K562 (cell line): ENCODE data around the gene SYCP1. TPM values are rescaled to one million over a fixed set of nuclear protein-coding genes. Genes with fewer than 3 reads are reported as not detected.
A peak's percentile ranks its signal among the peaks of the same experiment; 100 is the strongest.

Source experiments
- BDP1 ChIP-seq: IDR thresholded peaks from 3 replicates; pipeline ENCODE4 v1.6.1; 2011; ENCODE audit not compliant: insufficient read length, insufficient read depth
- C11orf30 ChIP-seq: fragments of 450-650 bp; IDR thresholded peaks from 2 replicates; pipeline ENCODE4 v1.6.1; 2016; ENCODE audit warnings: low read depth, mild to moderate bottlenecking
- CLOCK ChIP-seq: fragments of 250-450 bp; sonication (Bioruptor Pico); IDR thresholded peaks from 2 replicates; pipeline ENCODE4 v1.4.0; 2020; ENCODE audit warnings: mild to moderate bottlenecking, moderate library complexity, borderline replicate concordance
- DNMT1 ChIP-seq: fragments of 450-650 bp; IDR thresholded peaks from 2 replicates; pipeline ENCODE4 v1.6.1; 2016; ENCODE audit warnings: antibody characterized with exemption, mild to moderate bottlenecking
- FOSL1 ChIP-seq: fragments of 200-800 bp; sonication (Bioruptor generic); conservative IDR thresholded peaks from 2 replicates; pipeline ENCODE4 v1.6.1; 2016; ENCODE audit warnings: missing genetic modification characterization, missing compliant biosample characterization
- JUND ChIP-seq, 2 experiments: IDR thresholded peaks; 2 replicates in 1 of 2; 3 replicates in 1 of 2; pipeline ENCODE4 v1.6.1; 2011; ENCODE audit warnings: borderline replicate concordance in 2 of 2, low read depth in 2 of 2, low read length in 2 of 2, improper control_type of control experiment in 1 of 2, missing biosample characterization in 1 of 2, missing genetic modification characterization in 1 of 2, missing genetic modification reagents in 1 of 2
- NEUROD1 ChIP-seq: fragments of 150-350 bp; IDR thresholded peaks from 2 replicates; pipeline ENCODE4 v1.6.1; 2014; ENCODE audit warnings: borderline replicate concordance, low read length, low read depth; ENCODE audit not compliant: partially characterized antibody
- RERE ChIP-seq: sonication (generic); formaldehyde crosslinking; IDR thresholded peaks from 2 replicates; pipeline ENCODE4 v1.8.0; 2023; ENCODE audit warnings: missing genetic modification reagents, mild to moderate bottlenecking, borderline replicate concordance
- SNIP1 ChIP-seq: fragments of 450-650 bp; IDR thresholded peaks from 2 replicates; pipeline ENCODE4 v1.7.1; 2017; ENCODE audit warnings: low read depth, mild to moderate bottlenecking
- ZNF384 ChIP-seq: IDR thresholded peaks from 2 replicates; pipeline ENCODE4 v1.6.1; 2012; ENCODE audit warnings: low read depth, low read length, improper control_type of control experiment
- polyA plus RNA-seq, 8 experiments: library from polyadenylated mRNA; depleted of rRNA in 4 of 8; stranded (reverse) in 5 of 8; unstranded in 3 of 8; fragments of >200 nt; fragmentation: Nextera tagmentation in 2 of 8; fragmentation: Illumina TruSeq in 1 of 8; extraction: Ambion mirVana in 2 of 8; extraction: Trizol in 1 of 8; gene quantifications; 2 replicates each; pipeline versions ENCODE4 v1.2.1 to v1.2.3, GENCODE V29; 2011 to 2014; ENCODE audit warnings: inconsistent platforms in 1 of 8, missing spikeins in 1 of 8
- total RNA-seq, 7 experiments: library from RNA; depleted of rRNA in 6 of 7; stranded (reverse); fragments of >200 nt in 6 of 7; fragmentation: Illumina TruSeq in 2 of 7; extraction: Trizol in 2 of 7; gene quantifications; 2 replicates each; pipeline versions ENCODE4 v1.2.1 to v1.2.3, GENCODE V29; 2011 to 2021; ENCODE audit warnings: low replicate concordance in 1 of 7
- TF ChIP-seq, protein P1 (sequence below): fragments of 450-650 bp; formaldehyde crosslinking; IDR thresholded peaks from 2 replicates; pipeline ENCODE4 v1.4.0; 2020; ENCODE audit warnings: mild to moderate bottlenecking
- TF ChIP-seq, protein P2 (sequence below), 3 experiments: fragments of 200-800 bp in 1 of 3; sonication (Bioruptor generic) in 1 of 3; sonication (generic) in 1 of 3; formaldehyde crosslinking in 1 of 3; IDR thresholded peaks; 2 replicates each; pipeline versions ENCODE4 v1.6.1 to v1.8.0; 2016 to 2022; ENCODE audit warnings: mild to moderate bottlenecking in 2 of 3, missing compliant biosample characterization in 2 of 3, missing genetic modification characterization in 2 of 3, missing genetic modification reagents in 1 of 3

Gene SYCP1
- total and polyA plus RNA-seq, 9 of the 15 experiments (the other 6 are each of a cell fraction or from before 2014, with no cell fraction given) = not detected

- no peak for TF ChIP-seq RERE
- no peak for TF ChIP-seq SNIP1
- peak; percentile 53; the same call in 1 of the 2 replicates for TF ChIP-seq JUND (IDR thresholded peaks at IDR 0.05; ENCODE audit: borderline replicate concordance, low read depth, low read length)
- TF ChIP-seq JUND (tag; IDR thresholded peaks at IDR 0.05; ENCODE audit: borderline replicate concordance, low read depth, low read length) = 0 out of 3 replicates have a peak, but pooled peaks have one; percentile 48
- peak; percentile 77 for TF ChIP-seq ZNF384
- no peak for TF ChIP-seq NEUROD1
- TF ChIP-seq, protein P1, sequence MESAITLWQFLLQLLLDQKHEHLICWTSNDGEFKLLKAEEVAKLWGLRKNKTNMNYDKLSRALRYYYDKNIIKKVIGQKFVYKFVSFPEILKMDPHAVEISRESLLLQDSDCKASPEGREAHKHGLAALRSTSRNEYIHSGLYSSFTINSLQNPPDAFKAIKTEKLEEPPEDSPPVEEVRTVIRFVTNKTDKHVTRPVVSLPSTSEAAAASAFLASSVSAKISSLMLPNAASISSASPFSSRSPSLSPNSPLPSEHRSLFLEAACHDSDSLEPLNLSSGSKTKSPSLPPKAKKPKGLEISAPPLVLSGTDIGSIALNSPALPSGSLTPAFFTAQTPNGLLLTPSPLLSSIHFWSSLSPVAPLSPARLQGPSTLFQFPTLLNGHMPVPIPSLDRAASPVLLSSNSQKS (CRISPR knock-in tag) = no peak
- TF ChIP-seq, protein P2, sequence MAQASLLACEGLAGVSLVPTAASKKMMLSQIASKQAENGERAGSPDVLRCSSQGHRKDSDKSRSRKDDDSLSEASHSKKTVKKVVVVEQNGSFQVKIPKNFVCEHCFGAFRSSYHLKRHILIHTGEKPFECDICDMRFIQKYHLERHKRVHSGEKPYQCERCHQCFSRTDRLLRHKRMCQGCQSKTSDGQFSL (CRISPR knock-in tag; IDR thresholded peaks at IDR 0.05) = no peak
- TF ChIP-seq, protein P2 (tag; IDR thresholded peaks at IDR 0.05) = no peak
- no peak for TF ChIP-seq CLOCK (CRISPR knock-in tag)
- TF ChIP-seq DNMT1 = no peak
- TF ChIP-seq C11orf30 = peak; percentile 14; the same call in 1 of the 2 replicates
- TF ChIP-seq BDP1 = no peak
- peak; percentile 58 for TF ChIP-seq FOSL1
These were observed 26.4 kb upstream of the SYCP1 start (continued) for GRCh38 chr1:114828251-114828650.
